ENCODE results near the gene TGFBRAP1. TPM values are rescaled to one million over a fixed set of nuclear protein-coding genes. Genes with fewer than 3 reads are reported as not detected.

Gene TGFBRAP1
- total and polyA plus RNA-seq, 2 donors (not counting 3 experiments of a cell fraction or from before 2014, with no cell fraction given) = 25.4 to 37.6 TPM

DNA sequence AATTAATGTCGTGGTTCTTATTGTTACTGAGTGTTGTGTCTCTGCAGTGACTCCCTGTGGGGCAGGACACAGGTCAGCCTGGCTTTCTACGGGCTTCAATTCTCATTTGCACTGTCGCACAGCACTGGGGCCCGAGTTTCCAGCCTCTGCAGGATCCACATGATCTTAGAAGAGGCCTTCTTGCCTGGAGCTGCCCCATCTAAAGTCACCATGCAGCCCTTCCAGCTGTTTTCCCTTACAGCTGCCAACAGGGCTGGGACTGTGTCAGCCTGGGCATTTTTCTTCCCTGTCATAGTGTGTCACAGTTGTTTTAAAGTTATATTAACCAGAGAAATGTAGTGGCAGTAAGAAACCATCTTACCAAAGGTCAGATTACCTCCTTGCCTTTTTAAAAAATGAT, 42.3 kb upstream of the TGFBRAP1 start:
- BruUV-seq (replicated peaks) = no TSS peak
- CTCF ChIA-PET = interaction anchor here (1.8 to 2.8 kb wide), 3 partner anchors 35 to 149 kb away, joined by 3 to 17 read pairs (median 10); no protein-coding TSS in a partner anchor
- peaks cover 66 to 68% of the 10 kb centered on the region in 2 experiments for H3K36me3 ChIP-seq (ENCODE audit: control insufficient read depth in 2 of 2, extremely low read depth in 1 of 2, insufficient read depth in 2 of 2, low read length in 2 of 2)
- H4K20me1 ChIP-seq (replicated peaks; ENCODE audit: control insufficient read depth, extremely low read depth, insufficient read depth, low read length) = no peaks in the 10 kb centered on the region
- intact Hi-C loops (cut with micrococcal nuclease) (no loop called here), dilution Hi-C loops (cut with MboI; ENCODE audit: extremely low pct_ligation_motif_present, low sequenced_read_pairs) (no loop called here)
- H3K27ac ChIP-seq (ENCODE audit: insufficient read depth, low read depth, low read length) = peak overlapping the region; percentile 29
- TF ChIP-seq, protein P1, sequence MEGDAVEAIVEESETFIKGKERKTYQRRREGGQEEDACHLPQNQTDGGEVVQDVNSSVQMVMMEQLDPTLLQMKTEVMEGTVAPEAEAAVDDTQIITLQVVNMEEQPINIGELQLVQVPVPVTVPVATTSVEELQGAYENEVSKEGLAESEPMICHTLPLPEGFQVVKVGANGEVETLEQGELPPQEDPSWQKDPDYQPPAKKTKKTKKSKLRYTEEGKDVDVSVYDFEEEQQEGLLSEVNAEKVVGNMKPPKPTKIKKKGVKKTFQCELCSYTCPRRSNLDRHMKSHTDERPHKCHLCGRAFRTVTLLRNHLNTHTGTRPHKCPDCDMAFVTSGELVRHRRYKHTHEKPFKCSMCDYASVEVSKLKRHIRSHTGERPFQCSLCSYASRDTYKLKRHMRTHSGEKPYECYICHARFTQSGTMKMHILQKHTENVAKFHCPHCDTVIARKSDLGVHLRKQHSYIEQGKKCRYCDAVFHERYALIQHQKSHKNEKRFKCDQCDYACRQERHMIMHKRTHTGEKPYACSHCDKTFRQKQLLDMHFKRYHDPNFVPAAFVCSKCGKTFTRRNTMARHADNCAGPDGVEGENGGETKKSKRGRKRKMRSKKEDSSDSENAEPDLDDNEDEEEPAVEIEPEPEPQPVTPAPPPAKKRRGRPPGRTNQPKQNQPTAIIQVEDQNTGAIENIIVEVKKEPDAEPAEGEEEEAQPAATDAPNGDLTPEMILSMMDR (IDR thresholded peaks at IDR 0.05; ENCODE audit: extremely low read depth in 1 of 2, insufficient read depth in 1 of 2, low read depth in 1 of 2, low read length in 2 of 2) = no peak
- TF ChIP-seq FOS (IDR thresholded peaks at IDR 0.05; ENCODE audit: borderline replicate concordance, insufficient read depth, low read length) (no peak), EZH2 (IDR thresholded peaks at IDR 0.05; ENCODE audit: borderline replicate concordance, low read depth, low read length, severe bottlenecking) (no peak), MYC (IDR thresholded peaks at IDR 0.05; ENCODE audit: low read depth, low read length) (no peak), POLR2A (IDR thresholded peaks at IDR 0.05; ENCODE audit: low read depth, low read length) (no peak), GATA2 (IDR thresholded peaks at IDR 0.05; ENCODE audit: insufficient read depth, insufficient read length, low read depth, low read length) (no peak), POLR2AphosphoS5 (IDR thresholded peaks at IDR 0.05; ENCODE audit: insufficient read depth, low read depth, low read length) (no peak), JUN (IDR thresholded peaks at IDR 0.05; ENCODE audit: borderline replicate concordance, insufficient read depth, insufficient read length, low read depth) (no peak)
- TF ChIP-seq, protein P2, sequence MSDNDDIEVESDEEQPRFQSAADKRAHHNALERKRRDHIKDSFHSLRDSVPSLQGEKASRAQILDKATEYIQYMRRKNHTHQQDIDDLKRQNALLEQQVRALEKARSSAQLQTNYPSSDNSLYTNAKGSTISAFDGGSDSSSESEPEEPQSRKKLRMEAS (IDR thresholded peaks at IDR 0.05; ENCODE audit: insufficient read depth, insufficient read length) = no peak
- no peaks in the 10 kb centered on the region for H3K27me3 ChIP-seq (ENCODE audit: control insufficient read depth in 2 of 2, insufficient read depth in 2 of 2, low read length in 2 of 2)
- peak; percentile 12 for DNase-seq (ENCODE audit: low read depth, low spot score)
- POLR2A ChIA-PET = no interaction called here
- no peak overlapping the region for H2AFZ ChIP-seq (ENCODE audit: low read depth, low read length)
- no peak overlapping the region for H3K4me2 ChIP-seq (ENCODE audit: insufficient read depth, low read length)
- H3K9ac ChIP-seq (replicated peaks; ENCODE audit: extremely low read depth, insufficient read depth, low read length) = no peak overlapping the region
- H3K4me1 ChIP-seq (ENCODE audit: control insufficient read depth, extremely low read depth, insufficient read depth, low read length) = peaks cover 42% of the 10 kb centered on the region
- no peaks in the 10 kb centered on the region for H3K9me3 ChIP-seq (replicated peaks; ENCODE audit: control insufficient read depth, insufficient read depth, low read length)
- no peak overlapping the region for H3K4me3 ChIP-seq (replicated peaks in 1 of 3; ENCODE audit: insufficient read depth in 1 of 3, low read depth in 1 of 3, low read length in 3 of 3)
- FAIRE-seq = no peak
- peaks cover 88% of the 10 kb centered on the region for H3K79me2 ChIP-seq (ENCODE audit: control insufficient read depth, insufficient read depth, low read length)
- no peaks in the 10 kb centered on the region for H3K9me1 ChIP-seq (replicated peaks; ENCODE audit: control insufficient read depth, extremely low read depth, insufficient read depth, low read length)
